ENCODE results near the gene SRR.
"Not testable (repeated sequence)": the region's sequence is repeated elsewhere in the genome, so short reads cannot be mapped to it uniquely, and the experiment has no call there.

The SRR gene

DNA sequence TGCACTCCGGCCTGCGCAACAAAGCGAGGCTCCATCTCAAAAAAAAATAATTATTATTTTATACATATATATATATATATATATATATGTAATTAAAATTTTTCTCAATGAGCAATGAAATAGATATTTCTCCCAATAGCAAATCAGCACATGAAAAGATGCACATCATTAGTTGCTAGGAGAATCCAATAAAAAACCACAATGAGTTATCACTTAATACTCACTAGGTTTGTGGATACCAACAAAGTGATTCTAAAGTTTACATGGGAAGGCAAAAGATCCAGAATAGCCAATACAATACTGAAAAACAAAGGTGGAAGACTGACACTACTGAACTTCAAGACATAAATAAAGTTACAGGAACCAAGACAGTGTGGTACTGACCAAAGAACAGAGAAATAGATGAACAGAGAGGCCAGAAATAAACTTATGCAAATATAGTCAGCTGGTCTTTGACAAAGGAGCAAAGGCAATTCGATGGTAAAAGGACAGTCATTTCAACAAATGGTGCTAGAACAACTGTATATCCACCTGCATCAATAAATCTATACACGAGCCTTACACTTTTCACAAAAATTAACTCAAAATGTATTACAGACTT, 13.8 kb upstream of the SRR start:
- H3K27ac ChIP-seq, result no peak overlapping the region
- no peak for DNase-seq (ENCODE audit: low read depth, low spot score)

DNA sequence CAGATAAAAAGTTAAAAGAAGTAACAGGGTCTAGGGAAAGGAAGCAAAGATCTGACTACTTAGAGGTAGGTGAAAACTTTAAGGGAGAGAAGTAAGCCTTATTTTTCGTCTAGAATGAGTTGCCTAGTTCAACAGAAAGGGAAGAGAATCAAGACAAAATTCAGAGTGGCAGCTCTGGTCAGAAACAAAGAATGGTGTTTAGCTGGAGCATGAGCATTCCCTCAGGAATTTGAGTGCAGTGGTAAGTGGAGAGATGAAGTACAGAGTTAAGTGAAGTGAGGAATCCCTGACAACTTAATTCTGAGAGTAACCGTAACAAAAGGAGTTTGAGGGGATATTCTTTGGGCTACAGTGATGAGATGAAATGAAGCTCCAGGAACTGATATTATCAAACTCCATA, 11.7 kb upstream of the SRR start:
- no peak for DNase-seq (ENCODE audit: low read depth, low spot score)
- H3K27ac ChIP-seq, result no peak overlapping the region

DNA sequence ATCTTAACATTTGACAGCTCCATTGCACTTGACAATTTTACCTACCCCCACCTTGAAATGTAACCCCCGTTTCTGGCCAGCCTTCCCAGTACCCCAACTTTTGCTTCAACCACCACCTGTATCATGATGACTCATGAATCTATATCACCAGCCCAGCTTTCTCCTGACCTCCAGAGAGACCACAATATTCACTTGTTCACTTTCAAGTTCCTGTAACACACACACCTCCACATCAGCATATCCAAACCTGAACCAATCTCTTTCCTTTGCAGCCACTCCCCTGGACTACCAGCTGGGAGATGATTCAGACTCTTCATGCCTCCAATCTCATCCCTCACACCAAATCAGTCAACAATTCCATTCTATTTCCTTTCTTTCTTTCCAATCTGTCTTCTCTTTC, 8.2 kb upstream of the SRR start:
- peak; percentile 8 for DNase-seq (ENCODE audit: low read depth, low spot score)
- H3K27ac ChIP-seq, result no peak overlapping the region

DNA sequence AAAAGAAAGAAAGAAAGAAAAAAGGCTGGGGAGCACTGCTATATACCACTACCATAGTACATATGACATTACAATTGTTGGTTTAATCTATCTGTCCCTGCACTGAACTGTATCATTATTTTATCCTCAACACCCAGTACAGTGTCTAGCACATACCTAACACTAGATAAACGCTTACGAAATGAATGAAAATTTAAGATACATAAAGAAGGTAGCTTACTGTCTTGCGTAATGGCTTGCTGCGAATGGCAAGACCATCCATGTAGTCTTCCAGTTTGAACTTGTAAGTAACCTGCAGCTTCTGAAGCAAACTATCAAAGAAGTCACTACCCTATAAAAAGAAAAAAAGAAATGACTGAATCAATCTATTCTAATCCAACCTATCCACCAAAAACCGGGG, 6.7 kb upstream of the SRR start:
- DNase-seq (ENCODE audit: low read depth, low spot score), result no peak
- no peak overlapping the region for H3K27ac ChIP-seq

DNA sequence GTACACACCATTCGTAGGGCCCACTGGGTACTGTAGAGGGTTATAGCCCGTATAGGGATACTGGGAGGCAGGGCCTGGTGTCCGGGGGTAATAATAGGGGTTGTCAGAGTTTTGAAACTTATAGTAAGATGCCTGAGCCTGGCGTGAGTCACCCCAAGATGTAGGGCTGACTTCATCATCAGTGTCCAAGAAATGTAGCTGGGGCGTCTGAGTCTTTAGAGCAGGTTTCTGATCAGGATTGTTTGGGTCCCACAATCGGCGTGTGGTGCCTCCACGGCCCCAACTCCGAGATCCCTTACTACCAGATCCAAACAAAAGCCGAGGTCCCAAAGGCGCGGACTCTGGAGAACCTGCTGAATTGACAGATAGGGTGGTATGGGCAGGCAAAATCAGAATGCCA, 4.6 kb upstream of the SRR start:
- DNase-seq (ENCODE audit: low read depth, low spot score), result no peak
- no peak overlapping the region for H3K27ac ChIP-seq

DNA sequence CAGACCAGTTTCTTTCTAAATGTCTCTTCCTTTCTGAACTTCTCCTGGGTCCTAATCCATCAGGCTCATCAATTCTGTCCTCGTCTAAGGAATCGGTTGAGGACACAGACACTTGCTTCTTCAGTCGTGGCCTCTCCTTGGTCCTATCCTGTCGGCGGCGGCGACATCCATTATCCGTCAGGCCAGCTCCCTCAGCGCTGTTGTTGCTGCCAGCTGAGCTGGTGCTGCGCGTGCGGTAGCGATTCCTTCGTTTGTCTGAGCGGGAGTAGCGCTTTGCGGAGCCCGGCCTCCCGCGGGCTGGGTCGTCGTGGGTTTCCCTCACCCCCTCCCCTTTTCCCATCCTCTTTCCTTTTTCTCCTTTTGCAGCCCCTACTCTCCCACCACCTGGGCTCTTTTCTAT, 4.0 kb upstream of the SRR start:
- no peak for DNase-seq (ENCODE audit: low read depth, low spot score)
- H3K27ac ChIP-seq, result no peak overlapping the region

DNA sequence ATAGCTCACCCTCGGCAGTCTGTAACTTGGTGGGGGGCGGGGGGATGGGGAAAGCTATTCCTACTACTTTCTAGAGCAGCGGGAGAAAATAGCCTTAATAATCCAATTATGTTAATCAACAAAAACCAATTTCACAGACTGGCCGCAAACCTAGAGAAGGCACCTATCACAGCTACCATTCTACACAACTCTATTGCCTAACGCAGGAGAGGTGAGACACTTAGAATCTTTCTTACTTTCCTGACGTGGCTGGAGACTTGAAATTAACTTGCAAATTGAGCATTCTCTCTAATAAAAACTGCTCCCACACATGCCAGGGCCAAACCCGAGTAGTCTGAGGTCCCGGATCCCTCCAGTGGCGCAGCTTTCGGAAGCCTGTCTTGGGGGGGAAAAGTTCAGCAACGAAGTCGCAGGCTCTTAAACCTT, 959 bp upstream of the SRR start:
- H3K27ac ChIP-seq, result peak overlapping the region; percentile 87
- DNase-seq (ENCODE audit: low read depth, low spot score), result no peak

DNA sequence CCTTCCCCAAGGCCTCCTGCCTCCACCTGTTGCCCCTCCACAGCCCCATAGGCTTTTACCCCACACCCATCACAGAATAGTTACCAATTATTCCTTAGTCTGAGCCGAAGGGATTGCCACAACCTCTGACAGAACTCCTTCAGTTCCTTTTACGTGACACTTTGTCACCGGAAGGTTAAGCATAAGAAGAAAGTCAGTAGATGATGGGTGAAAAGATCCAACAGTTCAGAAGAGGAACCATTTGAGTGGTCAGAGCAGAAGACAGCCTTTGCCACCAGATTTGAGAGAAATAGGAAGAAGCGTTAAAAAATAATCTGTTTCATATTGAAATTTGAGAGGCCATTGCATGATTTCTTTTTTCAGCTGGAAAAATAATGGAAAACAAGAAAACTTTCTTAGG, 1.2 kb downstream of the SRR start:
- DNase-seq (ENCODE audit: low read depth, low spot score), result no peak
- no peak overlapping the region for H3K27ac ChIP-seq

DNA sequence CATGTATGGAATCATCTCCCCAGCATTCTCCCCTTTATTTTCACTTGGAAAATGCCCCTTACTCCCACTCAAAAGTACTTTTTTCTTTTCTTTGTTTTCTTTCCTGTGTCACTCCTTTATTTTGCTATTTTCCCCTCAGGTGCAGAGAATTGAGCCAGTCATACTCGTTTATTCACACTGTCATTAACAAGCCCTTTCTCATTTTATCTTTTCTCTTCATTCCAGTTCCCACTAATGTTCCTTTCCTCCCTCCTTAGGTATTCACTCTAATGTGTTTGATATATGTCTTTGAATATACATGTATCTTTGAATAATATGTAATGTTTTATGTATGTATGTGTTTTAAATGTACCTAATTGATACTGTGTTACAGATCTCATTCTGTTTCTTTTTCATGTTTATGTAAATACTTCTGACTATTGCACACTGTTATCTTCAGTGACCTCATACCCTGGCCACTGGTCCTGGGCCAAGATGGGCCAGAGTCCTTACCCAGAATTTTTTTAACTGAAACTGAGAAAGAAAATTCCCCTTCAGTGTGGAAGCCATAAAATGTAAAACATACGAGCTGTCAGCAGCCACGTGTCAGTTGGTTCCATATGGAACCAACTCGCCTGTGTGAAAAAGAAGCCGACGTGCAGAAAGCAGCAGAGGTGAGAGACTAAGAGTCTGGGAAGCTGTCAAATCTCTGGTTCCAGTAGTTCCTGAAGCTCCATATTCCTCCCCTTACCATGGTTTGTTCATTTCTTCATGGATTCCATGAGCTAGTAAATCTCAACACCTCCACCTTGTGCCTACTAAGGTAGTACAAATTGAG, 5.8 kb downstream of the SRR start:
- no peak overlapping the region for H3K27ac ChIP-seq
- DNase-seq (ENCODE audit: low read depth, low spot score), result no peak

DNA sequence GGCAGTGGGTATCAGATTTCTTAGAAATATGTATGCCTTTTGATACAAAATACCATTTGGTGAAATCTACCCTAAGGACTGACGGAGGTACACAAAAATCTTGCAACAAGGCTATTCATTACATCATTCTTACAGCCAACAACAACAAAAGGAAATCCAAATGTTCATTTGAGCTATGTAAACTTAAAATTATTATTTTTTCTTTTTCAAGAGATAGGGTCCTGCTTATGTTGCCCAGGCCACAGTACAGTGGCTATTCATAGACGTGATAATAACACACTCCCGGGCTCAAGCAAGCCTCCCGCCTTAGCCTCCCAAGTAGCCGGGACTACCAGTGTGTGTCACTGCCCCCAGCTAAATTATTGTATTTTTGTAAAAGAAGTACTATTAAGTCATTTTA, 9.0 kb downstream of the SRR start:
- DNase-seq (ENCODE audit: low read depth, low spot score), result no peak
- no peak overlapping the region for H3K27ac ChIP-seq

DNA sequence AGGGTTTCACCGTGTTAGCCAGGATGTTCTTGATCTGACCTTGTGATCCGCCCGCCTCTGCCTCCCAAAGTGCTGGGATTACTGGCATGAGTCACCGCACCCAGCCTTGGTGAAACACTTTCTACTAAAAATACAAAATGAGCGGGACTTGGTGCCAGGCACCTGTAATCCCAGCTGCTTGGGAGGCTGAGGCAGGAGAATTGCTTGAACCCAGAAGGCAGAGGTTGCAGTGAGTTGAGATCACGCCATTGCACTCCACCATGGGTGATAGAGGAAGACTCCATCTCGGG, 13.1 kb downstream of the SRR start:
- H3K27ac ChIP-seq; DNase-seq (ENCODE audit: low read depth, low spot score): not testable (repeated sequence)

DNA sequence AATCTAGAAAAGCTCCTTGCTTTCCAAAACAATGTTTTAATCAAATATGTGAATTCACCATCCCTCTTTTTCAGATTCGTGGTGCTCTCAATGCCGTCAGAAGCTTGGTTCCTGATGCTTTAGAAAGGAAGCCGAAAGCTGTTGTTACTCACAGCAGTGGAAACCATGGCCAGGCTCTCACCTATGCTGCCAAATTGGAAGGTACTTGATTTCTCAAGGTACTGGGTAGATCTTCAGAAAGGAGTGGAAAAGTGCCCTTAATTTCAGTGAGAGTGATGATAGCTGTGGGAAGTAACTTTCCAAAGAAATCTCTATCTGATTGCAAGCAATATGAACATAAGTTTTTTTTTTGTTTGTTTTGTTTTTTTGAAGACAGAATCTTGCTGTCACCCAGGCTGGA, 14.0 kb downstream of the SRR start:
- H3K27ac ChIP-seq, result no peak overlapping the region
- no peak for DNase-seq (ENCODE audit: low read depth, low spot score)

DNA sequence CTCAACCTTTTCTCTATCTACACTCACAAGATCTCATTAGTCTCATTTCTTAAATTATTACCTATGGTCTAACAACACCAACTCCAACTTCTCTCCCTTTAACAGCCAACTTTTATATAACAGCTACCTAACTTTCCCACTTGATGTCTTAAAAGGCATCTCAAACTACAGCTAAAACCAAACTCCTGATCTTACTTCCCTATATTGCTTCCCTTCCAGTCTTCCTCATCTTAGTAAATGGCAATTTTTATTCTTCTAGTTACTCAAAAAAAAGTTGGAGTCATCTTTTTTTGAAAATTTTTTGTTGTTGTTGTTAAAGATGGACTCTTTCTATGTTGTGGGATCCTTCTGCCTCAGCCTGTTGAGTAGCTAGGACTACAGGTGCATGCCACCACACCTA, 15.3 kb downstream of the SRR start:
- no peak overlapping the region for H3K27ac ChIP-seq
- no peak for DNase-seq (ENCODE audit: low read depth, low spot score)

DNA sequence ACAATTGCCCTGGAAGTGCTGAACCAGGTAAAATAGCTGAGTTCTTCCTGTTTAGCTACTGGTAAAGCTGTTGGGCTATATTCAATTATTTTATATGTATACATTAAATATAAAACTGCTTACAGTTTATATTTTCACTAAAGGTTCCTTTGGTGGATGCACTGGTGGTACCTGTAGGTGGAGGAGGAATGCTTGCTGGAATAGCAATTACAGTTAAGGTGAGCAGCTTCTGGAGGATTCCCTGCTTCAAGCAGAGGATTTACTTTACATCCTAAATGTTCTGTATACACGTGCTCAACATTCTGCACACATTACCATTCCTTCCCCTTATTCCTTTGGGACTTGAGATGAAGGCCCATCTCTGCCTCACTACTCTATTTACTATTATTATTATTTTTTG, 17.6 kb downstream of the SRR start:
- DNase-seq (ENCODE audit: low read depth, low spot score), result no peak

DNA sequence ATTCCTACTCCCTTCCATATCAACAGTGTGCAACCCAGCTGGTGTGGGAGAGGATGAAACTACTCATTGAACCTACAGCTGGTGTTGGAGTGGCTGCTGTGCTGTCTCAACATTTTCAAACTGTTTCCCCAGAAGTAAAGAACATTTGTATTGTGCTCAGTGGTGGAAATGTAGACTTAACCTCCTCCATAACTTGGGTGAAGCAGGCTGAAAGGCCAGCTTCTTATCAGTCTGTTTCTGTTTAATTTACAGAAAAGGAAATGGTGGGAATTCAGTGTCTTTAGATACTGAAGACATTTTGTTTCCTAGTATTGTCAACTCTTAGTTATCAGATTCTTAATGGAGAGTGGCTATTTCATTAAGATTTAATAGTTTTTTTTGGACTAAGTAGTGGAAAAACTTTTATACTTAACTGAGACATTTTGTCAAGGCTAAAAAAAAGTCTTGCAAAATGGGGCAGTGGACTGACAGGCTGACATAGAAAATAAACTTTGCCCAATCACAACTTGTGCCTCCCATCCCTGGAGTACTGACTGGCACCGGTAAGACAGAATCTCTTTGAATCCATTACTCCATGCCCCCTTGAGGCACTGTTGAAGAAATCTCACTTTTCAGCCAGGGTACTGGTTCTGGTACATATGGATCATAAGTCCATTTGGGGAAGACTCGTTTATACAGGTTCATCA, 20.0 kb downstream of the SRR start:
- DNase-seq (ENCODE audit: low read depth, low spot score), result no peak
- no peak overlapping the region for H3K27ac ChIP-seq

More for the DNA sequence above, 17.6 kb downstream of the SRR start:
- H3K27ac ChIP-seq, result no peak overlapping the region

DNA sequence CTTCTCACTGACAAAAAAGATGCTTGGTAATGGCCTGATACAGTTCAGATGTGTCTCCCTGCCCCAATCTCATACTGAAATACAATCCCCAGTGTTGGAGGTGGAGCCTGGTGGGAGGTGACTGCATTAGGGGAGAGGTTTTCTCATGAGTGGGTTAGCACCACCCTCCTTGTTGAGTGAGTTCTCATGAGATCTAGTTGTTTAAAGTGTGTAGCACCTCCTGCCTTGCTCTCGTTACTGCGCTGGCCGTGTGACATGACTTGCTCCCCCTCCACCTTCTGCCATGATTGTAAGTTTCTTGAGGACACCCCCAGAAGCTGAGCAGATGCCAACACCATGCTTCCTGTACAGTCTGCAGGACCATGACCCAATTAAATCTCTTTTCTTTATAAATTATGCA, 27.6 kb downstream of the SRR start:
- DNase-seq (ENCODE audit: low read depth, low spot score), result no peak
- H3K27ac ChIP-seq, result no peak overlapping the region

DNA sequence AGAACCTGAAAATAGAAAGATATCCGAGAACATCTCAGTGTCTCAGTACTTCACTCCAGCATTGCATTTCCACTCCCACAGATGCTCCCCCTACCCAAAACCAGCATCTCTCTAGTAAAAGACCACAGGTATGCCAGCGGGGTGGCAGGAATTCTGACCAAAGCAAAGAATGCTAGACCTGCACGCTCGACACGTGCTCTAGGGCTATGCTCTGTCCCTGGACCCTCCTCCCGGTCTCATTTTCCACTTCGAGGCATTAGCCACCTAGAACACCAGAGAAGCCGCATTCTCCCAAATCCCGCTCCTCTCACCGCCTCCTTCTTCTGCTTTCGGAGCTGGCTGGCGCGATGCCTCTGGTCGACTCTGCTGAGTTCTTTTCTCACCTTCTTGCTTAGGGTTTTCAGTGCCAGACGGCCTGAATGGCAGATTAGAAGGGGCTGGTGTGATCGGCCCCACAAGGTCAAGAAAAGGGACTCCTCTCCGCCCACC, 32.0 kb downstream of the SRR start:
- H3K27ac ChIP-seq, result peak overlapping the region; percentile 68
- DNase-seq (ENCODE audit: low read depth, low spot score), result no peak

DNA sequence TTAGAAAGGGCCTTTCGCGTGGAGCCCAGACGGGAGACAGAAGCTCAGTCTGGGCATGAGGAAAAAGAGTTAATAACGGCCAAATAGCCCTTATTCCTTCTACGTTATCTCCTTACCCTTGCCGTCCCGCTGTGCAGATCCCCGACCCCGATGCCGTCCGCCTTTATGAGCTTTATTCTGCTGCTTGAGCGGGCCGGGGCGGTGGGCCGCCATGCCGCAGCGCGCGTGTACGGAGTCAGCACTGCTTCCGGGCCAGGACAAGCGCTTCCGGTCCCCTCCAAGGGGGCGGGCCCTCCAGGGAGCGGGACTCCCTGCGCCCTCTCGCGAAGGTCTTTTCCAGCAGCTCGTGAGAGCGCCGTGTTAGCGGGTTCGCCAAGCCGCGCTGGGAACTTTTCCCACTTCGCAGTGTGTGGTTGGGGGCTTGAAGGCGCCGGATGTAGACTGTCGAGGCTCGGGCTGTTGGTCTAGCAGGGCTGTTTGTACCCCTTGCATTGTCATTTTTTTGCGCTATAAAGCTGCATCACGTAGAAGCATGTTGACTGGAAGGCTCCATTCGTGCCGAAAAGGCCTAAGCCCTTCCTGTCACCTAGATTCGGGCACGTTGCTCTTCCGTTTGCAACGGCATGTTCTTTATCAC, 32.6 kb downstream of the SRR start, which contains the start of gene TSR1:
TSR1 (minus strand) TSS at position 243 of the 637 bp plus-strand sequence; CDS start at position 213, 30 bp downstream.
- peak within 1 kb of the TSS; percentile 68 for H3K27ac ChIP-seq
- peak; percentile 59 for DNase-seq (ENCODE audit: low read depth, low spot score)

DNA sequence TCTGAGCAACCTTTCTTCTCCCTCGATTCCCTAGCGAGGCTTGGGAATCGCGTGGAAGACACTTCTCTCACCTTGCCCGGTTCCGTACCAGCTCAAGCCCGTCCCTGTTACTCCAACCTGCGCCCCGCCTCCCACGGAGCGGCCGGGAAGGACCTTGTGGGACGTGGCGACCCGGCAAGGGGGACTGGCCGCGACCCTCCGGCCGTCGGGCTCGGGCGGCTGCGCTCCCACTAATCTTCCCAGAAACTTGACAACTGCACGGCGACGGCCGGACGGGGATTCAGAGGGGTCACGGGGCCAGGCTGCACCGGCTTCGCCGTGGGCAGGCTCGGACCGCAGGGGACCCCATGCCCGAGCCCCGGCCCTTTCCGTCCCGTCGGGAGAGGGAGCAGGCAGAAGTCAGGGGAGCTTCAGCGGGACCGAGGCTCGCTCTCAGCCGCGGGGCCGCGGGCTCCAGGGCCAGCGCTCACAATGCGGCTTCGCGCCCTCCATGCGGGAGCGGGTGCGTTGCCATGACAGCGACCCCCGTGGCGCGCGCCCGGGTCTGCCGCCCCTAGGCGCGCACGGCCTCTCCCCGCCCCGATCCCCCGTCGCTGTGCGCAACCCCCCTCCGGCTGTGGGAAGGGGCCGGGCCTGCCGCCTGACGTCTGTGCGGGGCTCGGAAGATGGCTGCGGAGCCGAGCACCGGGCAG, 33.2 kb downstream of the SRR start, which contains the start of gene SGSM2:
SGSM2 (plus strand) TSS at position 650 of the 692 bp plus-strand sequence. CDS start 188 bp downstream, outside the sequence.
- DNase-seq (ENCODE audit: low read depth, low spot score), result no peak
- H3K27ac ChIP-seq, result peak within 1 kb of the TSS; percentile 68

Data from epithelial cell of prostate (primary cell).